GM19455 (cell line): ENCODE measurements around the gene ZNF212.

Experiments used
- ATAC-seq: cut with Tn5 transposase; IDR thresholded peaks from one replicate; pipeline ENCODE4 v1.9.1; 2021; ENCODE audit not compliant: unreplicated experiment

The ZNF212 gene

GRCh38 chr7:149284343-149284742 is 44.9 kb downstream of the ZNF212 start:
- no peak for ATAC-seq

GRCh38 chr7:149284850-149285585 is 45.6 kb downstream of the ZNF212 start:
- ATAC-seq: peak; percentile 94

GRCh38 chr7:149285603-149286002 is 46.2 kb downstream of the ZNF212 start:
- ATAC-seq: no peak

- ATAC-seq: no peak
Observed at GRCh38 chr7:149286811-149287400, 47.5 kb downstream of the ZNF212 start.

- no peak for ATAC-seq
Observed at GRCh38 chr7:149287622-149288021, 48.2 kb downstream of the ZNF212 start.

GRCh38 chr7:149289262-149289661 is 49.8 kb downstream of the ZNF212 start:
- no peak for ATAC-seq

GRCh38 chr7:149289856-149290255 is 50.4 kb downstream of the ZNF212 start:
- ATAC-seq: no peak

- ATAC-seq: no peak
Observed at GRCh38 chr7:149291036-149291780, 51.8 kb downstream of the ZNF212 start.

- no peak for ATAC-seq
Observed at GRCh38 chr7:149291781-149292461, 52.5 kb downstream of the ZNF212 start.

GRCh38 chr7:149292462-149292823 is 53.0 kb downstream of the ZNF212 start:
- ATAC-seq: no peak

- ATAC-seq: no peak
Observed at GRCh38 chr7:149293338-149293737, 53.9 kb downstream of the ZNF212 start.

GRCh38 chr7:149293946-149294633 is 54.6 kb downstream of the ZNF212 start:
- ATAC-seq: no peak

GRCh38 chr7:149294634-149295480 is 55.4 kb downstream of the ZNF212 start:
- ATAC-seq: no peak

GRCh38 chr7:149295481-149295850 is 56.0 kb downstream of the ZNF212 start:
- ATAC-seq: no peak

GRCh38 chr7:149296368-149296767 is 56.9 kb downstream of the ZNF212 start:
- ATAC-seq: no peak

- no peak for ATAC-seq
Observed at GRCh38 chr7:149297034-149297755, 57.7 kb downstream of the ZNF212 start.

GRCh38 chr7:149300620-149301285 is 61.3 kb downstream of the ZNF212 start:
- ATAC-seq: no peak

- no peak for ATAC-seq
Observed at GRCh38 chr7:149302222-149302621, 62.8 kb downstream of the ZNF212 start.

- no peak for ATAC-seq
Observed at GRCh38 chr7:149302865-149303264, 63.4 kb downstream of the ZNF212 start.
